ENCODE results near the gene NTM. TPM values are rescaled to one million over a fixed set of nuclear protein-coding genes. Genes with fewer than 3 reads are reported as not detected.

Gene NTM
- polyA plus RNA-seq, 1 donor (not counting 4 experiments of a cell fraction or from before 2014, with no cell fraction given), result 47.9 TPM

- DNase-seq (ENCODE audit: low read depth, low spot score) (no peak), FAIRE-seq (no peak)
- Histone ChIP-seq H3K27me3 (ENCODE audit: control insufficient read depth, extremely low read depth, insufficient read depth, low read length) (no peaks in the 10 kb centered on the region), H3K9me3 (ENCODE audit: control insufficient read depth, low read depth, low read length) (no peaks in the 10 kb centered on the region), H2AFZ (ENCODE audit: control insufficient read depth, low read length) (no peak overlapping the region), H3K9ac (ENCODE audit: control insufficient read depth, extremely low read depth, insufficient read depth, low read length) (no peak overlapping the region), H3K4me1 (ENCODE audit: control insufficient read depth, extremely low read depth, insufficient read depth, low read length) (no peaks in the 10 kb centered on the region), H3K4me3 (ENCODE audit: control insufficient read depth in 2 of 3, extremely low read depth in 1 of 3, insufficient read depth in 2 of 3, low read depth in 1 of 3, low read length in 3 of 3) (no peak overlapping the region), H3K27ac (ENCODE audit: control insufficient read depth, insufficient read depth, low read length) (no peak overlapping the region), H3K4me2 (ENCODE audit: control insufficient read depth, extremely low read depth, insufficient read depth, low read depth, low read length) (no peak overlapping the region), H3K9me1 (ENCODE audit: control insufficient read depth, extremely low read depth, insufficient read depth, low read length) (no peaks in the 10 kb centered on the region), H4K20me1 (ENCODE audit: control insufficient read depth, extremely low read depth, insufficient read depth, low read length) (no peaks in the 10 kb centered on the region), H3K36me3 (ENCODE audit: control insufficient read depth in 2 of 2, extremely low read depth in 1 of 2, insufficient read depth in 2 of 2, low read length in 2 of 2) (no peaks in the 10 kb centered on the region), H3K79me2 (ENCODE audit: control insufficient read depth, insufficient read depth, low read length) (no peaks in the 10 kb centered on the region)
- dilution Hi-C loops (cut with MboI; ENCODE audit: extremely low pct_ligation_motif_present, low sequenced_read_pairs), result no loop called here
- TF ChIP-seq EZH2 (IDR thresholded peaks at IDR 0.05; ENCODE audit: low read length) (no peak), CTCF (optimal IDR thresholded peaks at IDR 0.05 in 1 of 3, IDR thresholded peaks at IDR 0.05 in 1 of 3, conservative IDR thresholded peaks at IDR 0.05 in 1 of 3; ENCODE audit: extremely low read depth in 1 of 3, insufficient read depth in 2 of 3, low read length in 3 of 3) (no peak)
Observed at GRCh38 chr11:131536159-131536558, 165.7 kb downstream of the NTM start.

GRCh38 chr11:131537196-131537595, 166.8 kb downstream of the NTM start:
- dilution Hi-C loops (cut with MboI; ENCODE audit: extremely low pct_ligation_motif_present, low sequenced_read_pairs), result no loop called here
- Histone ChIP-seq H3K9ac (ENCODE audit: control insufficient read depth, extremely low read depth, insufficient read depth, low read length) (no peak overlapping the region), H4K20me1 (ENCODE audit: control insufficient read depth, extremely low read depth, insufficient read depth, low read length) (no peaks in the 10 kb centered on the region), H3K36me3 (ENCODE audit: control insufficient read depth in 2 of 2, extremely low read depth in 1 of 2, insufficient read depth in 2 of 2, low read length in 2 of 2) (no peaks in the 10 kb centered on the region), H3K27ac (ENCODE audit: control insufficient read depth, insufficient read depth, low read length) (no peak overlapping the region), H3K4me2 (ENCODE audit: control insufficient read depth, extremely low read depth, insufficient read depth, low read depth, low read length) (no peak overlapping the region), H3K4me1 (ENCODE audit: control insufficient read depth, extremely low read depth, insufficient read depth, low read length) (no peaks in the 10 kb centered on the region), H3K4me3 (ENCODE audit: control insufficient read depth in 2 of 3, extremely low read depth in 1 of 3, insufficient read depth in 2 of 3, low read depth in 1 of 3, low read length in 3 of 3) (no peak overlapping the region), H3K9me1 (ENCODE audit: control insufficient read depth, extremely low read depth, insufficient read depth, low read length) (no peaks in the 10 kb centered on the region), H3K27me3 (ENCODE audit: control insufficient read depth, extremely low read depth, insufficient read depth, low read length) (no peaks in the 10 kb centered on the region), H3K9me3 (ENCODE audit: control insufficient read depth, low read depth, low read length) (no peaks in the 10 kb centered on the region), H3K79me2 (ENCODE audit: control insufficient read depth, insufficient read depth, low read length) (no peaks in the 10 kb centered on the region), H2AFZ (ENCODE audit: control insufficient read depth, low read length) (no peak overlapping the region)
- DNase-seq (ENCODE audit: low read depth, low spot score), result no peak
- TF ChIP-seq EZH2 (IDR thresholded peaks at IDR 0.05; ENCODE audit: low read length), result no peak
- TF ChIP-seq CTCF (optimal IDR thresholded peaks at IDR 0.05 in 1 of 3, IDR thresholded peaks at IDR 0.05 in 1 of 3, conservative IDR thresholded peaks at IDR 0.05 in 1 of 3; ENCODE audit: extremely low read depth in 1 of 3, insufficient read depth in 2 of 3, low read length in 3 of 3), result no peak
- FAIRE-seq, result no peak
